GM12878 (cell line): Measurements from ENCODE around the gene SHOC2. TPM values are rescaled to one million over a fixed set of nuclear protein-coding genes. Genes with fewer than 3 reads are reported as not detected.

ENCODE experiments used
- ATAC-seq: fragments of 200-7000 bp; cut with Tn5 transposase; 3 replicates; pipeline ENCODE4 v1.9.1; 2020; ENCODE audit warnings: mild to moderate bottlenecking, moderate library complexity
- BruUV-seq: library from RNA; stranded (reverse); fragments of 400-500 nt; replicated peaks from 2 replicates; lab custom pipeline; 2021; lab: Mats Ljungman, UMichigan
- CTCF ChIA-PET: fragments of 300-600 bp; sonication (Branson Sonifier 250); formaldehyde crosslinking; extraction: SDS; loops from one replicate; lab custom pipeline; 2021; ENCODE audit warnings: inconsistent platforms; lab: Yijun Ruan, JAX
- POLR2A ChIA-PET: fragments of 350-600 bp; formaldehyde crosslinking; extraction: SDS; loops from one replicate; lab custom pipeline; 2021; ENCODE audit warnings: inconsistent platforms; lab: Charles Lee
- RAD21 ChIA-PET: fragments of 300-600 bp; sonication (Branson Sonifier 250); formaldehyde crosslinking; loops from one replicate; lab custom pipeline; 2023; ENCODE audit warnings: antibody characterized with exemption; ENCODE audit not compliant: unreplicated experiment; lab: Charles Lee
- SMC1A ChIA-PET: fragments of 300-600 bp; sonication (Branson Sonifier 250); formaldehyde crosslinking; loops from one replicate; lab custom pipeline; 2023; ENCODE audit not compliant: unreplicated experiment, uncharacterized antibody; lab: Charles Lee
- DNase-seq: peaks from one replicate; pipeline ENCODE4 v3.0.0-alpha.2; 2011; ENCODE audit warnings: low read depth, low spot score
- FAIRE-seq: peaks from 3 replicates; lab custom pipeline; 2011; peaks lifted over from hg19 to GRCh38; lab: Jason Lieb, UNC
- H2AFZ ChIP-seq: 2 replicates; pipeline ENCODE4 v1.6.0; 2011; ENCODE audit warnings: low read depth, low read length, control low read depth; ENCODE audit not compliant: control insufficient read depth
- H3K27ac ChIP-seq: 2 replicates; pipeline ENCODE4 v1.5.1; 2011; ENCODE audit warnings: control low read depth; ENCODE audit not compliant: control insufficient read depth, insufficient read depth
- H3K27me3 ChIP-seq, 2 experiments: replicated peaks in 1 of 2; 2 replicates each; pipeline versions ENCODE4 v1.6.0 to v1.6.1; 2011; ENCODE audit warnings: low read length in 1 of 2; ENCODE audit not compliant: control insufficient read depth in 2 of 2, insufficient read depth in 2 of 2
- H3K36me3 ChIP-seq, 2 experiments: 2 replicates each; pipeline ENCODE4 v1.5.1; 2011; ENCODE audit warnings: low read length in 1 of 2; ENCODE audit not compliant: control insufficient read depth in 2 of 2, insufficient read depth in 2 of 2
- H3K4me1 ChIP-seq: 2 replicates; pipeline ENCODE4 v1.6.1; 2011; ENCODE audit warnings: mild to moderate bottlenecking, low read length, moderate library complexity, mixed read lengths; ENCODE audit not compliant: control insufficient read depth, insufficient read depth
- H3K4me2 ChIP-seq: 2 replicates; pipeline ENCODE4 v1.6.0; 2011; ENCODE audit warnings: control low read depth; ENCODE audit not compliant: control insufficient read depth, insufficient read depth
- H3K4me3 ChIP-seq: fragments of 200-600 bp; sonication (generic); 2 replicates; pipeline ENCODE4 v1.5.1; 2016
- H3K79me2 ChIP-seq: 2 replicates; pipeline ENCODE4 v1.6.0; 2011; ENCODE audit warnings: low read length; ENCODE audit not compliant: control insufficient read depth, insufficient read depth
- H3K9ac ChIP-seq: 2 replicates; pipeline ENCODE4 v1.8.0; 2011; ENCODE audit warnings: low read length, control low read depth, mixed read lengths; ENCODE audit not compliant: control insufficient read depth, insufficient read depth
- H3K9me3 ChIP-seq: replicated peaks from 3 replicates; pipeline ENCODE4 v1.5.1; 2011; ENCODE audit warnings: mild to moderate bottlenecking, low read length; ENCODE audit not compliant: control insufficient read depth, insufficient read depth
- H4K20me1 ChIP-seq: 2 replicates; pipeline ENCODE4 v1.6.0; 2011; ENCODE audit not compliant: control insufficient read depth, insufficient read depth
- HDAC2 ChIP-seq: fragments of 200-600 bp; sonication (generic); IDR thresholded peaks from 2 replicates; pipeline ENCODE4 v1.6.1; 2017
- NBN ChIP-seq: fragments of 450-650 bp; IDR thresholded peaks from 2 replicates; pipeline ENCODE4 v1.6.1; 2016
- STAT3 ChIP-seq: IDR thresholded peaks from 2 replicates; pipeline ENCODE4 v1.6.1; 2011; ENCODE audit warnings: low read depth, low read length, improper control_type of control experiment
- TBL1XR1 ChIP-seq: IDR thresholded peaks from 2 replicates; pipeline ENCODE4 v1.6.1; 2012; ENCODE audit warnings: low read depth, low read length, improper control_type of control experiment
- in situ Hi-C: fragments of 300-500 bp; cut with MboI; formaldehyde crosslinking; loops from 9 replicates; pipeline ENCODE4 v1.14.3; 2018; ENCODE audit warnings: mixed read lengths
- intact Hi-C: fragments of 100-400 bp; cut with micrococcal nuclease; formaldehyde crosslinking; loops from one replicate; pipeline ENCODE4 v1.14.2; 2022; ENCODE audit not compliant: unreplicated experiment
- polyA plus RNA-seq, 11 experiments: library from polyadenylated mRNA; depleted of rRNA in 4 of 11; unstranded in 6 of 11; stranded (reverse) in 5 of 11; fragments of >200 nt; fragmentation: Nextera tagmentation in 4 of 11; fragmentation: Illumina TruSeq in 1 of 11; extraction: Ambion mirVana in 4 of 11; extraction: Trizol in 1 of 11; gene quantifications; 1 replicate in 1 of 11; 2 replicates in 10 of 11; pipeline versions ENCODE4 v1.2.1 to v1.2.3, GENCODE V29; 2011 to 2016; ENCODE audit warnings: inconsistent platforms in 2 of 11, missing spikeins in 2 of 11, low read depth in 1 of 11
- total RNA-seq, 4 experiments: library from RNA; depleted of rRNA in 3 of 4; stranded (reverse); fragments of >200 nt in 3 of 4; fragmentation: Illumina TruSeq in 1 of 4; extraction: Trizol in 1 of 4; gene quantifications; 2 replicates each; pipeline versions ENCODE4 v1.2.1 to v1.2.3, GENCODE V29; 2013 to 2021
- TF ChIP-seq, protein P1 (sequence below): fragments of 450-650 bp; IDR thresholded peaks from 2 replicates; pipeline ENCODE4 v1.6.1; 2017; ENCODE audit warnings: antibody characterized with exemption, mild to moderate bottlenecking, moderate library complexity

SHOC2 gene
- total and polyA plus RNA-seq, 10 of the 15 experiments (the other 5 are each of a cell fraction or from before 2014, with no cell fraction given): 24.8 to 65.3 (median 42.6) TPM

DNA sequence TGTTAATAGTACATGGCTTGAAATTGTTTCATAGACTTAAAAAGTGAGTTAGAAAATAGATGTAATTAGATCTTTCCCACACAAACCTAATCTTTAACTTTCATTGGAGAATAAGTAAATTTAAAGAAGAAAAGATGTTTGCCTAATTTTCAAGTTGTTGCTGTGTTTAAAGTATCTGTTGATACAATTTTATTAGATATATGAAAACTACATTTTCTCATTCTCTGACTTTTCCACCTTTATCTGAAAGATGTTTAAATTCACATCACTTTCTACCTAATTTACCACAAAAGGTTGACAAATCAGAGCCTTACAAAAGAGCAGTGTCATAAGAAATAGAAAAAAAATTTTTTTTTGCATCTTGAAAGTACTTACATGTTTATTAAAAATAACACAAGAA lies 45.8 kb downstream of the SHOC2 start:
- H3K4me1 ChIP-seq: peaks cover 6% of the 10 kb centered on the region; the same call in 1 of the 2 replicates
- no peak for DNase-seq
- H3K4me2 ChIP-seq: no peak overlapping the region
- no peaks in the 10 kb centered on the region for H3K27me3 ChIP-seq
- no peak for ATAC-seq
- no peak overlapping the region for H3K4me3 ChIP-seq
- TF ChIP-seq TBL1XR1 (no peak), NBN (no peak), HDAC2 (no peak), STAT3 (no peak)
- TF ChIP-seq, protein P1, sequence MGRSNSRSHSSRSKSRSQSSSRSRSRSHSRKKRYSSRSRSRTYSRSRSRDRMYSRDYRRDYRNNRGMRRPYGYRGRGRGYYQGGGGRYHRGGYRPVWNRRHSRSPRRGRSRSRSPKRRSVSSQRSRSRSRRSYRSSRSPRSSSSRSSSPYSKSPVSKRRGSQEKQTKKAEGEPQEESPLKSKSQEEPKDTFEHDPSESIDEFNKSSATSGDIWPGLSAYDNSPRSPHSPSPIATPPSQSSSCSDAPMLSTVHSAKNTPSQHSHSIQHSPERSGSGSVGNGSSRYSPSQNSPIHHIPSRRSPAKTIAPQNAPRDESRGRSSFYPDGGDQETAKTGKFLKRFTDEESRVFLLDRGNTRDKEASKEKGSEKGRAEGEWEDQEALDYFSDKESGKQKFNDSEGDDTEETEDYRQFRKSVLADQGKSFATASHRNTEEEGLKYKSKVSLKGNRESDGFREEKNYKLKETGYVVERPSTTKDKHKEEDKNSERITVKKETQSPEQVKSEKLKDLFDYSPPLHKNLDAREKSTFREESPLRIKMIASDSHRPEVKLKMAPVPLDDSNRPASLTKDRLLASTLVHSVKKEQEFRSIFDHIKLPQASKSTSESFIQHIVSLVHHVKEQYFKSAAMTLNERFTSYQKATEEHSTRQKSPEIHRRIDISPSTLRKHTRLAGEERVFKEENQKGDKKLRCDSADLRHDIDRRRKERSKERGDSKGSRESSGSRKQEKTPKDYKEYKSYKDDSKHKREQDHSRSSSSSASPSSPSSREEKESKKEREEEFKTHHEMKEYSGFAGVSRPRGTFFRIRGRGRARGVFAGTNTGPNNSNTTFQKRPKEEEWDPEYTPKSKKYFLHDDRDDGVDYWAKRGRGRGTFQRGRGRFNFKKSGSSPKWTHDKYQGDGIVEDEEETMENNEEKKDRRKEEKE: no peak
- H3K36me3 ChIP-seq: peaks cover 0 to 10% of the 10 kb centered on the region in 2 experiments; a peak in 2 of 4 replicates
- no peak for FAIRE-seq
- H3K9me3 ChIP-seq: peaks cover 3% of the 10 kb centered on the region
- H3K79me2 ChIP-seq: peaks cover 88% of the 10 kb centered on the region
- RAD21 ChIA-PET: no interaction called here
- POLR2A ChIA-PET: interaction anchor here (0.6 to 1.2 kb wide), 3 partner anchors 13 to 58 kb away, joined by 3 read pairs; no protein-coding TSS in a partner anchor
- H3K27ac ChIP-seq: no peak overlapping the region
- SMC1A ChIA-PET: interaction anchor here (1.3 to 6.4 kb wide), 2 partner anchors 27 to 37 kb away, joined by 3 to 31 read pairs; no protein-coding TSS in a partner anchor
- intact Hi-C loops: no loop called here
- no TSS peak for BruUV-seq
- in situ Hi-C loops: no loop called here
- no peak overlapping the region for H3K9ac ChIP-seq
- H2AFZ ChIP-seq: no peak overlapping the region
- no peaks in the 10 kb centered on the region for H4K20me1 ChIP-seq
- CTCF ChIA-PET: no interaction called here
